ENCODE data around the gene EHBP1.

The EHBP1 gene

GRCh38 chr2:63003351-63003750, 297.8 kb downstream of the EHBP1 start:
- TF ChIP-seq CEBPB (IDR thresholded peaks at IDR 0.05) (no peak), EGR1 (IDR thresholded peaks at IDR 0.05) (no peak), MAX (IDR thresholded peaks at IDR 0.05) (no peak), NFIC (IDR thresholded peaks at IDR 0.05) (no peak), RAD21 (IDR thresholded peaks at IDR 0.05; ENCODE audit: low read depth) (no peak), TEAD4 (IDR thresholded peaks at IDR 0.05) (no peak)

GRCh38 chr2:63007813-63008458, 302.4 kb downstream of the EHBP1 start:
- TF ChIP-seq MAX (IDR thresholded peaks at IDR 0.05) (no peak), FOXM1 (IDR thresholded peaks at IDR 0.05; ENCODE audit: borderline replicate concordance, low read depth) (no peak), RAD21 (IDR thresholded peaks at IDR 0.05; ENCODE audit: low read depth) (no peak), USF1 (IDR thresholded peaks at IDR 0.05) (no peak), CREB1 (IDR thresholded peaks at IDR 0.05; ENCODE audit: low read depth) (no peak), EGR1 (IDR thresholded peaks at IDR 0.05) (no peak), NFIC (IDR thresholded peaks at IDR 0.05) (no peak), TCF12 (IDR thresholded peaks at IDR 0.05; ENCODE audit: low read depth) (no peak), EP300 (IDR thresholded peaks at IDR 0.05; ENCODE audit: borderline replicate concordance) (no peak), TEAD4 (IDR thresholded peaks at IDR 0.05) (no peak), YY1 (IDR thresholded peaks at IDR 0.05; ENCODE audit: low read depth) (no peak)

- TF ChIP-seq REST (IDR thresholded peaks at IDR 0.05; ENCODE audit: low read depth): no peak
- TF ChIP-seq TEAD4 (IDR thresholded peaks at IDR 0.05): no peak
- no peak for TF ChIP-seq EGR1 (IDR thresholded peaks at IDR 0.05)
- no peak for TF ChIP-seq USF1 (IDR thresholded peaks at IDR 0.05)
- TF ChIP-seq ZBTB7A (IDR thresholded peaks at IDR 0.05; ENCODE audit: low read depth): no peak
- TF ChIP-seq CEBPB (IDR thresholded peaks at IDR 0.05): no peak
- no peak for TF ChIP-seq CREB1 (IDR thresholded peaks at IDR 0.05; ENCODE audit: low read depth)
- TF ChIP-seq TCF12 (IDR thresholded peaks at IDR 0.05; ENCODE audit: low read depth): no peak
- TF ChIP-seq FOXM1 (IDR thresholded peaks at IDR 0.05; ENCODE audit: borderline replicate concordance, low read depth): no peak
- TF ChIP-seq MAX (IDR thresholded peaks at IDR 0.05): no peak
- TF ChIP-seq EP300 (IDR thresholded peaks at IDR 0.05; ENCODE audit: borderline replicate concordance): no peak
Observed at GRCh38 chr2:63008838-63009237, 303.3 kb downstream of the EHBP1 start.

GRCh38 chr2:63009490-63009889, 304.0 kb downstream of the EHBP1 start:
- no peak for TF ChIP-seq EGR1 (IDR thresholded peaks at IDR 0.05)
- no peak for TF ChIP-seq CEBPB (IDR thresholded peaks at IDR 0.05)
- TF ChIP-seq CREB1 (IDR thresholded peaks at IDR 0.05; ENCODE audit: low read depth): no peak
- TF ChIP-seq TAF1 (IDR thresholded peaks at IDR 0.05; ENCODE audit: low read depth): no peak
- no peak for TF ChIP-seq NFIC (IDR thresholded peaks at IDR 0.05)
- TF ChIP-seq USF1 (IDR thresholded peaks at IDR 0.05): no peak
- no peak for TF ChIP-seq MAX (IDR thresholded peaks at IDR 0.05)
- no peak for TF ChIP-seq TEAD4 (IDR thresholded peaks at IDR 0.05)

- no peak for TF ChIP-seq TAF1 (IDR thresholded peaks at IDR 0.05; ENCODE audit: low read depth)
Observed at GRCh38 chr2:63012541-63012940, 307.0 kb downstream of the EHBP1 start.

- TF ChIP-seq ZBTB7A (IDR thresholded peaks at IDR 0.05; ENCODE audit: low read depth) (no peak), USF1 (IDR thresholded peaks at IDR 0.05) (no peak), EP300 (IDR thresholded peaks at IDR 0.05; ENCODE audit: borderline replicate concordance) (no peak), EGR1 (IDR thresholded peaks at IDR 0.05) (no peak), REST (IDR thresholded peaks at IDR 0.05; ENCODE audit: low read depth) (no peak), TAF1 (IDR thresholded peaks at IDR 0.05; ENCODE audit: low read depth) (no peak), TEAD4 (IDR thresholded peaks at IDR 0.05) (no peak), FOXM1 (IDR thresholded peaks at IDR 0.05; ENCODE audit: borderline replicate concordance, low read depth) (no peak), RAD21 (IDR thresholded peaks at IDR 0.05; ENCODE audit: low read depth) (no peak), NFIC (IDR thresholded peaks at IDR 0.05) (no peak), YY1 (IDR thresholded peaks at IDR 0.05; ENCODE audit: low read depth) (no peak), CEBPB (IDR thresholded peaks at IDR 0.05) (no peak), MAX (IDR thresholded peaks at IDR 0.05) (no peak), TCF12 (IDR thresholded peaks at IDR 0.05; ENCODE audit: low read depth) (no peak), CREB1 (IDR thresholded peaks at IDR 0.05; ENCODE audit: low read depth) (no peak)
Observed at GRCh38 chr2:63013438-63013837, 307.9 kb downstream of the EHBP1 start.
